Measurements from ENCODE around the gene DOK6.

The DOK6 gene

GRCh38 chr18:69697069-69697468 is 296.4 kb downstream of the DOK6 start:
- H3K14ac ChIP-seq (ENCODE audit: low read length in 2 of 2): no peak overlapping the region
- H3K4me2 ChIP-seq (ENCODE audit: low read length, poor library complexity, severe bottlenecking): no peak overlapping the region
- H2BK15ac ChIP-seq (ENCODE audit: low read depth, poor library complexity, severe bottlenecking): no peak overlapping the region
- no peaks in the 10 kb centered on the region for H3K36me3 ChIP-seq (ENCODE audit: control insufficient read depth in 1 of 2, insufficient read depth in 2 of 2, low read depth in 1 of 2, low read length in 2 of 2)
- H3K4me1 ChIP-seq (ENCODE audit: control insufficient read depth, insufficient read depth, low read depth, low read length): no peaks in the 10 kb centered on the region
- H3K27ac ChIP-seq (ENCODE audit: low read length, poor library complexity, severe bottlenecking): no peak overlapping the region
- no peak overlapping the region for H3K23ac ChIP-seq (ENCODE audit: low read length in 2 of 2)
- no peak overlapping the region for H2BK5ac ChIP-seq (ENCODE audit: low read depth, low read length, poor library complexity, severe bottlenecking)
- H3K79me1 ChIP-seq (replicated peaks; ENCODE audit: low read length, poor library complexity, severe bottlenecking): no peaks in the 10 kb centered on the region
- H3K18ac ChIP-seq (ENCODE audit: low read depth in 1 of 2, low read length in 2 of 2): no peak overlapping the region
- no peak overlapping the region for H3K4ac ChIP-seq (ENCODE audit: low read depth in 1 of 2, low read length in 2 of 2)
- H4K8ac ChIP-seq (ENCODE audit: low read length): no peak overlapping the region
- no peak overlapping the region for H2AFZ ChIP-seq (ENCODE audit: low read depth, low read length)
- H2AK5ac ChIP-seq (ENCODE audit: low read length, severe bottlenecking): no peak overlapping the region
- H4K91ac ChIP-seq (ENCODE audit: low read length): no peak overlapping the region
- no peak overlapping the region for H2BK120ac ChIP-seq (ENCODE audit: low read depth, low read length)
- H3K4me3 ChIP-seq (ENCODE audit: insufficient read depth in 1 of 2, low read depth in 1 of 2, low read length in 2 of 2): no peak overlapping the region
- no peaks in the 10 kb centered on the region for H3K27me3 ChIP-seq (ENCODE audit: control insufficient read depth in 1 of 2, insufficient read depth in 1 of 2, low read length in 2 of 2)
- H2BK12ac ChIP-seq (ENCODE audit: low read length in 2 of 2): no peak overlapping the region
- no peak for DNase-seq
- H3K9ac ChIP-seq (ENCODE audit: low read length): no peak overlapping the region
- no peaks in the 10 kb centered on the region for H3K9me3 ChIP-seq (ENCODE audit: control insufficient read depth, low read length)

- Histone ChIP-seq H3K27me3 (ENCODE audit: control insufficient read depth in 1 of 2, insufficient read depth in 1 of 2, low read length in 2 of 2) (no peaks in the 10 kb centered on the region), H3K4me2 (ENCODE audit: low read length, poor library complexity, severe bottlenecking) (no peak overlapping the region), H3K4ac (ENCODE audit: low read depth in 1 of 2, low read length in 2 of 2) (no peak overlapping the region), H3K27ac (ENCODE audit: low read length, poor library complexity, severe bottlenecking) (no peak overlapping the region), H3K9ac (ENCODE audit: low read length) (no peak overlapping the region), H3K14ac (ENCODE audit: low read length in 2 of 2) (no peak overlapping the region), H3K4me3 (ENCODE audit: insufficient read depth in 1 of 2, low read depth in 1 of 2, low read length in 2 of 2) (no peak overlapping the region), H4K91ac (ENCODE audit: low read length) (no peak overlapping the region), H3K36me3 (ENCODE audit: control insufficient read depth in 1 of 2, insufficient read depth in 2 of 2, low read depth in 1 of 2, low read length in 2 of 2) (no peaks in the 10 kb centered on the region), H3K23ac (ENCODE audit: low read length in 2 of 2) (no peak overlapping the region), H2BK120ac (ENCODE audit: low read depth, low read length) (no peak overlapping the region), H2AFZ (ENCODE audit: low read depth, low read length) (no peak overlapping the region), H3K79me1 (replicated peaks; ENCODE audit: low read length, poor library complexity, severe bottlenecking) (no peaks in the 10 kb centered on the region), H3K9me3 (ENCODE audit: control insufficient read depth, low read length) (no peaks in the 10 kb centered on the region), H4K8ac (ENCODE audit: low read length) (no peak overlapping the region), H3K4me1 (ENCODE audit: control insufficient read depth, insufficient read depth, low read depth, low read length) (no peaks in the 10 kb centered on the region), H2BK12ac (ENCODE audit: low read length in 2 of 2) (no peak overlapping the region), H2BK15ac (ENCODE audit: low read depth, poor library complexity, severe bottlenecking) (no peak overlapping the region), H2BK5ac (ENCODE audit: low read depth, low read length, poor library complexity, severe bottlenecking) (no peak overlapping the region), H2AK5ac (ENCODE audit: low read length, severe bottlenecking) (no peak overlapping the region), H3K18ac (ENCODE audit: low read depth in 1 of 2, low read length in 2 of 2) (no peak overlapping the region)
- no peak for DNase-seq
- 100% methylated on average over 2 of the region's 3 CpGs for WGBS
Measured at GRCh38 chr18:69697689-69698088, 297.0 kb downstream of the DOK6 start.

- no peaks in the 10 kb centered on the region for H3K4me1 ChIP-seq (ENCODE audit: control insufficient read depth, insufficient read depth, low read depth, low read length)
- H2BK5ac ChIP-seq (ENCODE audit: low read depth, low read length, poor library complexity, severe bottlenecking): no peak overlapping the region
- no peak overlapping the region for H3K9ac ChIP-seq (ENCODE audit: low read length)
- H2AFZ ChIP-seq (ENCODE audit: low read depth, low read length): no peak overlapping the region
- H3K4me3 ChIP-seq (ENCODE audit: insufficient read depth in 1 of 2, low read depth in 1 of 2, low read length in 2 of 2): no peak overlapping the region
- no peak overlapping the region for H2BK120ac ChIP-seq (ENCODE audit: low read depth, low read length)
- no peaks in the 10 kb centered on the region for H3K36me3 ChIP-seq (ENCODE audit: control insufficient read depth in 1 of 2, insufficient read depth in 2 of 2, low read depth in 1 of 2, low read length in 2 of 2)
- 100% methylated on average over 1 of the region's 2 CpGs for WGBS
- no peak overlapping the region for H3K14ac ChIP-seq (ENCODE audit: low read length in 2 of 2)
- H4K91ac ChIP-seq (ENCODE audit: low read length): no peak overlapping the region
- no peaks in the 10 kb centered on the region for H3K79me1 ChIP-seq (replicated peaks; ENCODE audit: low read length, poor library complexity, severe bottlenecking)
- no peak overlapping the region for H3K23ac ChIP-seq (ENCODE audit: low read length in 2 of 2)
- DNase-seq: no peak
- H4K8ac ChIP-seq (ENCODE audit: low read length): no peak overlapping the region
- H2BK15ac ChIP-seq (ENCODE audit: low read depth, poor library complexity, severe bottlenecking): no peak overlapping the region
- H2AK5ac ChIP-seq (ENCODE audit: low read length, severe bottlenecking): no peak overlapping the region
- no peak overlapping the region for H3K27ac ChIP-seq (ENCODE audit: low read length, poor library complexity, severe bottlenecking)
- H2BK12ac ChIP-seq (ENCODE audit: low read length in 2 of 2): no peak overlapping the region
- no peaks in the 10 kb centered on the region for H3K9me3 ChIP-seq (ENCODE audit: control insufficient read depth, low read length)
- no peaks in the 10 kb centered on the region for H3K27me3 ChIP-seq (ENCODE audit: control insufficient read depth in 1 of 2, insufficient read depth in 1 of 2, low read length in 2 of 2)
- H3K18ac ChIP-seq (ENCODE audit: low read depth in 1 of 2, low read length in 2 of 2): no peak overlapping the region
- H3K4me2 ChIP-seq (ENCODE audit: low read length, poor library complexity, severe bottlenecking): no peak overlapping the region
- H3K4ac ChIP-seq (ENCODE audit: low read depth in 1 of 2, low read length in 2 of 2): no peak overlapping the region
Measured at GRCh38 chr18:69701305-69701704, 300.6 kb downstream of the DOK6 start.

GRCh38 chr18:69703461-69703860 is 302.8 kb downstream of the DOK6 start:
- no peak overlapping the region for H2AFZ ChIP-seq (ENCODE audit: low read depth, low read length)
- no peaks in the 10 kb centered on the region for H3K36me3 ChIP-seq (ENCODE audit: control insufficient read depth in 1 of 2, insufficient read depth in 2 of 2, low read depth in 1 of 2, low read length in 2 of 2)
- H2BK12ac ChIP-seq (ENCODE audit: low read length in 2 of 2): no peak overlapping the region
- no peak overlapping the region for H3K4me3 ChIP-seq (ENCODE audit: insufficient read depth in 1 of 2, low read depth in 1 of 2, low read length in 2 of 2)
- H3K9me3 ChIP-seq (ENCODE audit: control insufficient read depth, low read length): no peaks in the 10 kb centered on the region
- H3K79me1 ChIP-seq (replicated peaks; ENCODE audit: low read length, poor library complexity, severe bottlenecking): no peaks in the 10 kb centered on the region
- no peak overlapping the region for H3K18ac ChIP-seq (ENCODE audit: low read depth in 1 of 2, low read length in 2 of 2)
- no peak overlapping the region for H3K14ac ChIP-seq (ENCODE audit: low read length in 2 of 2)
- no peak overlapping the region for H2BK120ac ChIP-seq (ENCODE audit: low read depth, low read length)
- H4K8ac ChIP-seq (ENCODE audit: low read length): no peak overlapping the region
- H3K27ac ChIP-seq (ENCODE audit: low read length, poor library complexity, severe bottlenecking): no peak overlapping the region
- H3K4ac ChIP-seq (ENCODE audit: low read depth in 1 of 2, low read length in 2 of 2): no peak overlapping the region
- no peaks in the 10 kb centered on the region for H3K27me3 ChIP-seq (ENCODE audit: control insufficient read depth in 1 of 2, insufficient read depth in 1 of 2, low read length in 2 of 2)
- no peak overlapping the region for H4K91ac ChIP-seq (ENCODE audit: low read length)
- H3K4me1 ChIP-seq (ENCODE audit: control insufficient read depth, insufficient read depth, low read depth, low read length): no peaks in the 10 kb centered on the region
- no peak overlapping the region for H2AK5ac ChIP-seq (ENCODE audit: low read length, severe bottlenecking)
- no peak overlapping the region for H3K9ac ChIP-seq (ENCODE audit: low read length)
- H3K23ac ChIP-seq (ENCODE audit: low read length in 2 of 2): no peak overlapping the region
- no peak for DNase-seq
- no peak overlapping the region for H3K4me2 ChIP-seq (ENCODE audit: low read length, poor library complexity, severe bottlenecking)
- no peak overlapping the region for H2BK15ac ChIP-seq (ENCODE audit: low read depth, poor library complexity, severe bottlenecking)
- H2BK5ac ChIP-seq (ENCODE audit: low read depth, low read length, poor library complexity, severe bottlenecking): no peak overlapping the region
